SK-N-SH (cell line): ENCODE results near the gene KAT8.

Source experiments
- FOSL2 ChIP-seq: IDR thresholded peaks from 2 replicates; pipeline ENCODE4 v1.4.0; 2012; ENCODE audit warnings: low read depth, mild to moderate bottlenecking, moderate library complexity, borderline replicate concordance
- RAD21 ChIP-seq: IDR thresholded peaks from 2 replicates; pipeline ENCODE4 v1.6.1; 2012; ENCODE audit warnings: mild to moderate bottlenecking, low read length
- TF ChIP-seq, protein P1 (sequence below): fragments of 200-600 bp; sonication (generic); IDR thresholded peaks from 2 replicates; pipeline ENCODE4 v1.6.1; 2017; ENCODE audit warnings: antibody characterized with exemption, mild to moderate bottlenecking, moderate library complexity
- TF ChIP-seq, protein P2 (sequence below): fragments of 150-350 bp; IDR thresholded peaks from 2 replicates; pipeline ENCODE4 v1.6.1; 2017; ENCODE audit warnings: antibody characterized with exemption, low read length, low read depth, borderline replicate concordance

DNA sequence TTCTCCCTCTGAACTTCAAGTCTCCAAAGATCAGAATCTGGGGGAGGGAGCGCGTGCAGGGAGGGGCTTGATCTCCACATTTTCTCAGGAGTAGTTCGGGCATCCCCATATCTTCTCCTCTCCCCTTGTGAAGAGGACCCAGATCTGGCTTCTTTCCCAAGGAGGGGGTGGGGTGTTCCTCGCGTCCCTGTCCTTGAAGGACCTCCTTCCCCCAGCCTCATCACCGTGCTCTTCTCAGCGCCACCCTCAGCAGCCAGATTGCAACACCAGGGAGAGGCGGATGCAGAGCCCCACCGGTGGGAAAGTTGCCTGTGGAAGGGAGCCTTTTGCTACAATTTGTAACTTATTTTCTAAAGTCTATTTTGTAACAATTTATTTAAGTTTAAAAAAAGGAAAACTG lies 34.4 kb upstream of the KAT8 start:
- TF ChIP-seq FOSL2 (no peak), RAD21 (no peak)
- TF ChIP-seq, protein P1, sequence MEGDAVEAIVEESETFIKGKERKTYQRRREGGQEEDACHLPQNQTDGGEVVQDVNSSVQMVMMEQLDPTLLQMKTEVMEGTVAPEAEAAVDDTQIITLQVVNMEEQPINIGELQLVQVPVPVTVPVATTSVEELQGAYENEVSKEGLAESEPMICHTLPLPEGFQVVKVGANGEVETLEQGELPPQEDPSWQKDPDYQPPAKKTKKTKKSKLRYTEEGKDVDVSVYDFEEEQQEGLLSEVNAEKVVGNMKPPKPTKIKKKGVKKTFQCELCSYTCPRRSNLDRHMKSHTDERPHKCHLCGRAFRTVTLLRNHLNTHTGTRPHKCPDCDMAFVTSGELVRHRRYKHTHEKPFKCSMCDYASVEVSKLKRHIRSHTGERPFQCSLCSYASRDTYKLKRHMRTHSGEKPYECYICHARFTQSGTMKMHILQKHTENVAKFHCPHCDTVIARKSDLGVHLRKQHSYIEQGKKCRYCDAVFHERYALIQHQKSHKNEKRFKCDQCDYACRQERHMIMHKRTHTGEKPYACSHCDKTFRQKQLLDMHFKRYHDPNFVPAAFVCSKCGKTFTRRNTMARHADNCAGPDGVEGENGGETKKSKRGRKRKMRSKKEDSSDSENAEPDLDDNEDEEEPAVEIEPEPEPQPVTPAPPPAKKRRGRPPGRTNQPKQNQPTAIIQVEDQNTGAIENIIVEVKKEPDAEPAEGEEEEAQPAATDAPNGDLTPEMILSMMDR: no peak
- TF ChIP-seq, protein P2, sequence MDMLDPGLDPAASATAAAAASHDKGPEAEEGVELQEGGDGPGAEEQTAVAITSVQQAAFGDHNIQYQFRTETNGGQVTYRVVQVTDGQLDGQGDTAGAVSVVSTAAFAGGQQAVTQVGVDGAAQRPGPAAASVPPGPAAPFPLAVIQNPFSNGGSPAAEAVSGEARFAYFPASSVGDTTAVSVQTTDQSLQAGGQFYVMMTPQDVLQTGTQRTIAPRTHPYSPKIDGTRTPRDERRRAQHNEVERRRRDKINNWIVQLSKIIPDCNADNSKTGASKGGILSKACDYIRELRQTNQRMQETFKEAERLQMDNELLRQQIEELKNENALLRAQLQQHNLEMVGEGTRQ: no peak
